Kidney (tissue), 14 donors: ENCODE data around the gene B3GALT5. TPM values are rescaled to one million over a fixed set of nuclear protein-coding genes. Genes with fewer than 3 reads are reported as not detected.

Experiments used
- DNase-seq, 5 donors: peaks; one replicate each; pipeline ENCODE4 v3.0.0-alpha.2; 2013 to 2020
- FAIRE-seq: peaks from 2 replicates; lab custom pipeline; 2012; peaks lifted over from hg19 to GRCh38; lab: Jason Lieb, UNC
- H3K27ac ChIP-seq, 2 donors: one replicate each; pipeline ENCODE4 v1.7.0; 2013; ENCODE audit warnings: low read depth in 2 of 2, low read length in 2 of 2, inconsistent platforms in 1 of 2
- H3K27me3 ChIP-seq: one replicate; pipeline ENCODE4 v1.7.1; 2013; ENCODE audit warnings: low read length, inconsistent platforms; ENCODE audit not compliant: control insufficient read depth, insufficient read depth
- H3K36me3 ChIP-seq, 3 donors: one replicate each; pipeline versions ENCODE4 v1.7.0 to v1.7.1; 2013; ENCODE audit warnings: low read length in 3 of 3, control low read depth in 1 of 3, inconsistent platforms in 1 of 3; ENCODE audit not compliant: insufficient read depth in 3 of 3, control insufficient read depth in 2 of 3
- H3K4me1 ChIP-seq, 3 donors: one replicate each; pipeline versions ENCODE4 v1.7.0 to v1.7.1; 2013; ENCODE audit warnings: low read length in 3 of 3, inconsistent platforms in 1 of 3, low read depth in 1 of 3; ENCODE audit not compliant: control insufficient read depth in 2 of 3, insufficient read depth in 2 of 3
- H3K4me3 ChIP-seq, 3 donors: one replicate each; pipeline versions ENCODE4 v1.7.0 to v1.8.1; 2013; ENCODE audit warnings: low read length in 3 of 3, control low read depth in 1 of 3, inconsistent platforms in 1 of 3
- H3K9ac ChIP-seq, 3 donors: one replicate each; pipeline versions ENCODE4 v1.7.0 to v1.7.1; 2013; ENCODE audit warnings: low read length in 3 of 3, control low read depth in 1 of 3, inconsistent platforms in 1 of 3
- H3K9me3 ChIP-seq, 3 donors: one replicate each; pipeline versions ENCODE4 v1.7.0 to v1.7.1; 2013; ENCODE audit warnings: low read length in 3 of 3, control low read depth in 1 of 3, inconsistent platforms in 1 of 3; ENCODE audit not compliant: control insufficient read depth in 2 of 3, insufficient read depth in 1 of 3
- CTCF ChIP-seq: IDR thresholded peaks from 3 replicates; pipeline ENCODE4 v1.5.1; 2012; ENCODE audit warnings: mild to moderate bottlenecking, moderate library complexity, borderline replicate concordance; ENCODE audit not compliant: insufficient read depth; ENCODE audit errors: extremely low read depth
- intact Hi-C: fragments of 100-400 bp; cut with DNase I; formaldehyde crosslinking; loops from one replicate; pipeline ENCODE4 v1.11.1; 2022
- polyA plus RNA-seq: library from polyadenylated mRNA; stranded (reverse); fragments of 350-450 nt; fragmentation: Illumina TruSeq; extraction: RNeasy Lipid Tissue Mini Kit (QIAGEN cat#74804); gene quantifications from one replicate; pipeline ENCODE4 v1.2.3, GENCODE V29; 2014; ENCODE audit warnings: low read depth, low replicate concordance; ENCODE audit not compliant: insufficient read depth
- total RNA-seq: library from RNA; stranded (reverse); fragmentation: NEBNext Ultra II Directional; extraction: Animal tissue kit (Norgen Biotek cat#: 25700); gene quantifications from one replicate; pipeline ENCODE4 v1.2.1, GENCODE V29; 2021
- donor health status: control.
- donor health status: control.
- donor health status: control.
- donor health status: control.
- donor health status: control.
- donor health status: DM: yes; HTN: yes; CAD: no.
- donor health status: Normal renal cell carcinoma (clear cell type).

B3GALT5 gene
- total and polyA plus RNA-seq, 2 donors from 2014 or later: 0.24 to 5.6 TPM

DNA sequence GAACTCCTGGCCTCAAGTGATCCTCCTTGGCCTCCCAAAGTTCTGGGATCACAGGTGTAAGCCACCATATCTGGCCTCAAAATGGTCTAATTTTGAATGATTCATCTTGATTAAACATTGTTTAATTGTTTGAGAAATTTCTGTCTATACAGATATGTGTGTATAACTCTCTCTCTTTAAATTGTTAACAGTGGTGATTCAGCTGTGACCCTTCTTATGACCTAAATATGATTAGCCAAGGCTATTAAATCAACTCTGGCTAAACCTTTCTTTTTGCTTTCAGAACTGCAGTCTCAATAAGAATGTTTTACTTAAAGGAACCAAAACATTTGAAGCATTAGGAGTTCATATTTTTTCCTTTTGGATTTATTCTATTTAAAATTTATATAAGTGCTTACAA, 19.2 kb upstream of the B3GALT5 start:
- Histone ChIP-seq H3K27ac (no peak overlapping the region), H3K36me3 (no peaks in the 10 kb centered on the region), H3K9ac (no peak overlapping the region), H3K4me3 (no peak overlapping the region), H3K9me3 (no peaks in the 10 kb centered on the region), H3K4me1 (no peaks in the 10 kb centered on the region), H3K27me3 (no peaks in the 10 kb centered on the region)
- no peak for TF ChIP-seq CTCF
- no peak for FAIRE-seq
- no peak for DNase-seq
- intact Hi-C loops: no loop called here

- H3K27me3 ChIP-seq: no peaks in the 10 kb centered on the region
- H3K4me3 ChIP-seq: no peak overlapping the region
- no peaks in the 10 kb centered on the region for H3K4me1 ChIP-seq
- no peaks in the 10 kb centered on the region for H3K36me3 ChIP-seq
- FAIRE-seq (no peak), DNase-seq (no peak)
- H3K9ac ChIP-seq: no peak overlapping the region
- TF ChIP-seq CTCF: no peak
- H3K9me3 ChIP-seq: no peaks in the 10 kb centered on the region
- intact Hi-C loops: no loop called here
- H3K27ac ChIP-seq: no peak overlapping the region
These were observed 17.3 kb upstream of the B3GALT5 start for GRCh38 chr21:39595465-39595864.

DNA sequence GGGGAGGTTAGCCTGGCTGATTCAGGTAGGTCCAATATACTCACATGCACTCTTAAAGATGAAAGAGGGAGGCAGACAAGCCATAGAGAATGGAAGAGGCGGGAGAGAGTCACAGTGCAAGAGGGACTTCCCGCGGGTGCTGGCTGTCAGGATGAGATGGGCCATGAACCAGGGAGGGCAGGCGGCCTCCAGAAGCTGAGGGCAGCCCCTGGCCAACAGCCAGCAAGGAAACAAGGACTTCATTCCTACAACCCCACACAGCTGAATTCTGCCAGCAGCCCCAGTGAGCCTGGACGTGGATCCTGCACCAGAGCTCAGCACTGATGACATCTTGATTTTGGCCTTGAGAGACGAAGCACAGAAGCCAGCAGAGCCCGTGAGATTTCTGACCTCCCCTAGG, 15.1 kb upstream of the B3GALT5 start:
- H3K9me3 ChIP-seq: no peaks in the 10 kb centered on the region
- intact Hi-C loops: no loop called here
- no peaks in the 10 kb centered on the region for H3K27me3 ChIP-seq
- FAIRE-seq (no peak), DNase-seq (peak in 1 of 5 donors; percentile 40)
- no peak overlapping the region for H3K4me3 ChIP-seq
- no peak overlapping the region for H3K9ac ChIP-seq
- no peak overlapping the region for H3K27ac ChIP-seq
- no peaks in the 10 kb centered on the region for H3K36me3 ChIP-seq
- no peak for TF ChIP-seq CTCF
- no peaks in the 10 kb centered on the region for H3K4me1 ChIP-seq

- Histone ChIP-seq H3K27me3 (no peaks in the 10 kb centered on the region), H3K9me3 (no peaks in the 10 kb centered on the region), H3K27ac (no peak overlapping the region), H3K4me3 (no peak overlapping the region), H3K9ac (no peak overlapping the region), H3K4me1 (no peaks in the 10 kb centered on the region), H3K36me3 (no peaks in the 10 kb centered on the region)
- intact Hi-C loops: no loop called here
- no peak for TF ChIP-seq CTCF
- FAIRE-seq (no peak), DNase-seq (peak in 4 of 5 donors; percentile 68 to 77 (median 74))
These were observed 13.4 kb upstream of the B3GALT5 start for GRCh38 chr21:39599191-39599970.
